HG03095 (cell line): ENCODE results near the gene PACSIN3.
A peak's percentile ranks its signal among the peaks of the same experiment; 100 is the strongest.
"Not testable (repeated sequence)": the region's sequence is repeated elsewhere in the genome, so short reads cannot be mapped to it uniquely, and the experiment has no call there.

Source experiments
- ATAC-seq: cut with Tn5 transposase; IDR thresholded peaks from one replicate; pipeline ENCODE4 v1.9.1; 2021; ENCODE audit warnings: moderate library complexity; ENCODE audit not compliant: unreplicated experiment

The PACSIN3 gene

GRCh38 chr11:47186076-47186699 is at the start of gene PACSIN3:
Gene PACSIN3, minus strand, starts transcription at chr11:47186434. Its CDS starts 3,707 bp downstream, at chr11:47182727.
- no peak for ATAC-seq

- ATAC-seq = no peak
Measured at GRCh38 chr11:47235163-47235562, 48.9 kb upstream of the PACSIN3 start.

DNA sequence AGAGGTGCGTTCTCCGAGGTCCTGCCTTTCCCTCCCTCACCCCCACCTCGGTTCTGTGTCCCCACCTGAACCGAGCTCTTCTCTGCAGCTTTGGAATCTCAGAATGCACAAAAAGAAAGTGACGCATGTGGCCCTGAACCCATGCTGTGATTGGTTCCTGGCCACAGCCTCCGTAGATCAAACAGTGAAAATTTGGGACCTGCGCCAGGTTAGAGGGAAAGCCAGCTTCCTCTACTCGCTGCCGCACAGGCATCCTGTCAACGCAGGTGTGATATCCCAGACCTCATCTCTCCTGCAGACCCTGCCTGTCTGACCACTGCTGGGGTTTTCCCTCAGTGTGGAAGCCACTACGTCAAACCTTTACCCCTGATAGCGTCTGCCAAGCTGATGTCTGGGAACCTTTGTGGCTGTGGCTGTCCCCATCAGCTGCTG is 48.5 kb upstream of the PACSIN3 start:
- ATAC-seq = no peak

DNA sequence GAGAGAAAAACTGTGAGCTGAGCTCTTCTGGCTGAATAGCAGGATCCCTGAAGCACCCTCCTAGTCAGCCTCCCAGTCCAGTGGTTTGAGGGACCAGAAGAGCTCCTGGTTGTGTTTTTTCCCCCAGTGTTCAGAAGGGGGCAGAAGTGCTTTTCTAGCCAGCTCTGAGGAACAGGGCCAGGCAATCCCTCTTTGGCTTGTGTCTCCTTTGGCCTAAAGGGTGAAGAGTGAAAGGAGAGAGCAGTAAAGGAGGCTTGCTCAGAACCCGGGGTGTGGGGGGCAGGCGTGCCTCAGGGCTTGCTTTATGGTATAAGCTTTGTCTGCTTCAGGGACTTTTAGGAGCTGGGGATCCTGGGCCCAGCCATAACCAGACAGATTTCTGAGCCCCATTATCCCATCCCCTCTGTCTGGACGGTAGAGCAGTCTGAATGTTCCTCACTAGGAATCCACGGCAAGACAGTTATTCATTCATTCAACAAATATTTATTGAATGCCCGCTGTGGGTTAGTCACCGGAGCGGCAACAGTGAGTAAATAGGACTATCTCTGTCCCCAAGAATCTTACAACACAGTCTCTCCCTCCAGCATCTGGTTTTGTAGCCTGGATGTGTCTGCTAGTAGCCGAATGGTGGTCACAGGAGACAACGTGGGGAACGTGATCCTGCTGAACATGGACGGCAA is 47.9 kb upstream of the PACSIN3 start:
- no peak for ATAC-seq

- ATAC-seq = no peak
Measured at GRCh38 chr11:47233051-47233450, 46.8 kb upstream of the PACSIN3 start.

DNA sequence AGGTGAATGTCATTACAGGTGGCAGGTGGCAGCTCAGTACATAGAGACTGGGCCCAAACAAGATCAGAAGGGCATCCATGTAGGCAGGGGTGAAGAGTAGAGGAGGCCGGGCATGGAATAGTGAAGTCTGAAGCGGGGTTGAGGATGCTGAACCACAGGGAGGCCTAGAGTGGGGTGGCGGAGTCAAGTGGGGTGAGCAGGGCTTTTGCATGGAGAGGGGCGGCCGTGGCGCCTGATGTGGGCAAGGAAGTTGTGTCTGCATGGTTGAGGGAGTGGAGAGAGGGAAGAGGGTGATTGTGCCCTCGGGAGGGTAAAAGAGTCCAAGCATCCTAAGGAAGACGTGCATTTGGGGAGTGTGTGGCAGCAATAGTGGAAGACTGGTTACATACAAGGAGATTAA is 42.9 kb upstream of the PACSIN3 start:
- no peak for ATAC-seq

GRCh38 chr11:47225552-47226400 is 39.5 kb upstream of the PACSIN3 start:
- ATAC-seq = peak; percentile 55

DNA sequence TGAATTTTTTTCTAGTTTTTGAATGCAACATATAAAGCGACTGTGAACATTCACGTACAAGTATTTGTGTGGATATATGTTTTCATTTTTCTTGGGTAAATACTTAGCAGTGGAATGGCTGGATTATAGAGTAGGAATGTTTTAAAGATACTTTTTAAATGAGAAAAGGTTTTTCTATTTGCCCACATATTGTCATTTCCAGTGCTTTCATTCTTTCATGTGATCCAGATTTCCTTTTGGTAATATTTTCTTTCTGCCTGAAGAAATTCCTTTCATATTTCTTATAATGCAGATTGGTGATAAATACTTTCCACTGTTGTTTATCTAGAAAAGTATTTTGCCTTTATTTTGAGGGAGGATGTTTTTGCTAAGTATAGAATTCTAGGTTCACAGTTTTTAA is 36.5 kb upstream of the PACSIN3 start:
- no peak for ATAC-seq

GRCh38 chr11:47220401-47220821 is 34.2 kb upstream of the PACSIN3 start:
- no peak for ATAC-seq

- ATAC-seq = no peak
Measured at GRCh38 chr11:47216121-47216798, 30.0 kb upstream of the PACSIN3 start.

DNA sequence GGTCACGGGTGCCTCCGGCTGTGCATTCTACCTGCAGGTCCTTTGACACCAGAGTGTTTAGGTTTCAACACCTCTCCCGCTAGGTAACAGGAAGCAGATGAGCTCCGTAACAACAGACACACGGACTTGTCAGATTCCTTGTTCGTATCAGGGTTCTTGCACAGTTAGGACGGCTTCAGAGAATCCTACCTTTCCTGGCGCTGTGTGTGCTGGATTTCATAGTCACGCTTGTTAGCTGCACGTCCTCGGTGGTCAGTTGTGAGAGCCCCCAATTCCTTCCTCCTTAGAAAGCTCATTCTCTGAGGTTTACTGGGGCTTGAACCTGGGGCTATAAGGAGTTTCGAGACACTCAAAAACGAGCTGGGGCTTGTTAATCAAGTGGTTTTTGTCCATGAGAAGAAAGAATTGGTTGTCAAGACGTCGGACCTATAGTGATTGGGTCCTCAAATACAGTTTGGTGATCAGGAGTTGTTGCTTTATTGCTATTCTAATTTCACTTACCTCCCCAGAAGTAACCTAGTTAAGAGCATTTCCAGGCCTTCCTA is 29.2 kb upstream of the PACSIN3 start:
- ATAC-seq = no peak

DNA sequence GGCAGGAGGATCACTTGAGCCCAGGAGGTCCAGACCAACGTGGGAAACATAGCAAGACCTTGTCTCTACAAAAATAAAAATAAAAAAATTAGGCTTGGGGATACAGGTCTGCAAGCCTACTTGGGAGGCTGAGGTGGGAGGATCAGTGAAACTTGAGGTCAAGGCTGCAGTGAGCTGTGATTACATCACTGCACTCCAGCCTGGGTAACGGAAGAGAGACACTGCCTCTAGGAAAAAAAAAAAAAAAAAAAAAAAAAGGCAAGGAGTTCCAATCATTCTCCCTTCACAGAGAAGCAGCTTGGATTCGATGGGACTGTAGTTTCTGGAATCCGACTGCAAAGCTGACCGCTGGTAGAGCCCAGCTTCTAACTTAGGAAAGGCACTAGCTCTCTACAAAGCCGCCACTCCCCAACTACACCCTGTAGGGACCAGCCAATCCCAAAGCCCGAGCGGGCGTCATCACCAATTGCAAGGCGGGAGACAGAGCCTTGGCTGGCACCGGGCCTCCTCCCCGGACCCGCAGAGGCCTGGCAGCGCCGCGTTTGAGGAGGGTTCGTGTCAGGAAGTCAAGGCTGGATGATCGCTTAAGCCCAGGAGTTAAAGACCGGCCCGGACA is 27.8 kb upstream of the PACSIN3 start:
- peak; percentile 39 for ATAC-seq

GRCh38 chr11:47212938-47213337 is 26.7 kb upstream of the PACSIN3 start:
- no peak for ATAC-seq

- no peak for ATAC-seq
Measured at GRCh38 chr11:47208628-47209027, 22.4 kb upstream of the PACSIN3 start.

GRCh38 chr11:47208008-47208552 is 21.8 kb upstream of the PACSIN3 start:
- not testable (repeated sequence) for ATAC-seq

DNA sequence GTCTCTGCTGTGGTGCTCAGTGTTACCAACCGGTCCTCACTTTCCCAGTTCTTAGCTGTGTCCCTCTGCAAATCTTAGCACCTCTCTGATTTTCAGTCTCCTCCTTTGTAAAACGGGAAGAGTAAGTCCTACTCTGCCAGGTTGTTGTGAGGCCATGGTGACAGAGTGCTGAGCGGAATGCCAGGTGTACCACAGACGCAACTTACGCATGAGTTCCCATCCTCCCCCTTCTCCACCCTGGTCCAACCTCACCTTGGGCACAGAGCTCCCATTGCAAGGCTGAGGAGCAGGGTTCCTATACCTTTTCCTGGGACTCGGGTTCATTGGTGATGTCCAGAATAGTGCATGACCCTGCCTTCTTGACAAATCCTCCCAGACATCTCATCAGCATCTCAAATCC is 21.2 kb upstream of the PACSIN3 start:
- no peak for ATAC-seq

GRCh38 chr11:47206577-47206976 is 20.3 kb upstream of the PACSIN3 start:
- ATAC-seq = not testable (repeated sequence)

DNA sequence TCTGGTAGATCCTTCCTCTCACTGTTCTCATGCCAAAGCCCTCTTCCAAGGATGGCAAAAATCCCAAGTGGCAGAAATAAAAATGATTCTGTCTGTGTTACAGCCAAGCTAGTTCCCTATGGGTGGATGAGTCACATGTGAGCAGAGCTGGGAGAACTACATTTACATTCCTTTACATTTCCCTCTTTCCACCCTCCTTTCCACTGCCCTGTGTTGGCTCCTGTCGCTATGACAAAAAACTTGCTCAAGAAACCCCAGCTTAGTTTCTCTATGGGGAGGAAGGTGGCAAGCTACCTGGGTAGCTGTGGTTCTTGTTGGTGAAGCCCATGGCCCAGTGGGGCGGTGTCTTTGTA is 18.4 kb upstream of the PACSIN3 start:
- no peak for ATAC-seq

- no peak for ATAC-seq
Measured at GRCh38 chr11:47202576-47202975, 16.3 kb upstream of the PACSIN3 start.

DNA sequence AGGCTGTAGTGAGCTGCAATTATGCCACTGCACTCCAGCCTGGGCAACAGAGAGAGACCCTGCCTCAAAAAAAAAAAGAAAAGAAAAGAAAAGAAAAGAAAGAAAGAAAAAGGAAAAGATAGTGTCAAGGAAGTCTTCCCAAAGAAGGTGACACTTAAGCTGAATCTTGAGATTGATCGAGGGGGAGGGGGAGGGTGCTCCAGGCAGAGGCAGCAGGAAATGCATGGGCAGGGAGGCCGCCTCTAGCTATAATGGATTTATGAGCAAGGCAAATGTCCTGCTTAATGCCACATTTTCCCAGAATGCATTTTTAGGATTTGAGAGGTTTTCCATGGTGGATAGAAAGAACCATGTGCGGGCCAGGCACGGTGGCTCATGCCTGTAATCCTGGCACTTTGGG is 14.8 kb upstream of the PACSIN3 start:
- ATAC-seq = no peak
